22Rv1 (cell line): ENCODE measurements around the gene ZNF516.

Experiments
- CTCF ChIP-seq: fragments of 450-650 bp; IDR thresholded peaks from 2 replicates; pipeline ENCODE4 v1.5.1; 2017; ENCODE audit warnings: mild to moderate bottlenecking
- ZFX ChIP-seq: fragments of 450-650 bp; IDR thresholded peaks from 2 replicates; pipeline ENCODE4 v1.6.1; 2017; ENCODE audit warnings: antibody characterized with exemption, borderline replicate concordance

DNA sequence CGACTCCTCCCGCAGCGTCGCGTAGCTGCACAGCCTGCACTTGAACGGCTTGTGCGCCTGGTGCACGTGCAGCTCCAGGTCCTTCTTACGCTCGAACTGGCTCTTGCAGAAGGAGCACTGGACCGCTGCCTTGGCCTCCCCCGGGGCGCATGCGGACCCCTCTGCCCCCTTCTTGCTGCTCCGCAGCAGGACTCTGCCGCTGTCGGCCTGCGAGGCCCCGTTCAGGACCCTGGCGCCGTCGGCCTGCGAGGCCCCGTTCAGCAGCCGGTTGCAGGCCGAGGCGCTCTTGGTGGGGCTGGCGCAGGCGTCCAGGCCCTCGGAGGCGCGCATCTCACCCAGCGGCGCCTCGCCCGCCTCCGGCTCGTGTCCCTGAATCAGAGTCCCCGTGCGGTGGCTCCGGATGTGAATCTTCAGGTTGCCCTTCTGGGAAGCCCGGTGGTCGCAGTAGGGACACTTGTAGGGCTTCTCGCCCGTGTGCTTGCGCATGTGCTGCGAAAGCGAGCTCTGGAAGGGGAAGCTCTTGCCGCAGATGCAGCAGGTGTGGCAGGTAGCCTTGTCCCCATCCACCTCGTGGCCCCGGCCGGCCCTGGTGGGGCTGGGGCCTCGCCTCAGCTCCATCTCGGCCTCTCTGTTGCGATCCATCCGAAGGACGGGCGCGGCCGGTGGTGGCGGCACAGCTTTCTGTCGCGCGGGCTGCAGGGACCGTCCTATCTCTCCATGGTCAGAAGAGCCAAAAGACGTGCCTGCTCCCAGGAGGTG is 52.5 kb downstream of the ZNF516 start:
- TF ChIP-seq CTCF (peak; percentile 12; the same call in 1 of the 2 replicates), ZFX (no peak)
